Epithelial cell of prostate (primary cell): Measurements from ENCODE around the gene NANOGP8.
A peak's percentile ranks its signal among the peaks of the same experiment; 100 is the strongest.
"Not testable (repeated sequence)": the region's sequence is repeated elsewhere in the genome, so short reads cannot be mapped to it uniquely, and the experiment has no call there.

Experiments
- DNase-seq: peaks from one replicate; pipeline ENCODE4 v3.0.0-alpha.2; 2011; ENCODE audit warnings: low read depth, low spot score
- H3K27ac ChIP-seq: fragments of 450-650 bp; 2 replicates; pipeline ENCODE4 v1.5.1; 2017; ENCODE audit warnings: mild to moderate bottlenecking

NANOGP8 gene, protein sequence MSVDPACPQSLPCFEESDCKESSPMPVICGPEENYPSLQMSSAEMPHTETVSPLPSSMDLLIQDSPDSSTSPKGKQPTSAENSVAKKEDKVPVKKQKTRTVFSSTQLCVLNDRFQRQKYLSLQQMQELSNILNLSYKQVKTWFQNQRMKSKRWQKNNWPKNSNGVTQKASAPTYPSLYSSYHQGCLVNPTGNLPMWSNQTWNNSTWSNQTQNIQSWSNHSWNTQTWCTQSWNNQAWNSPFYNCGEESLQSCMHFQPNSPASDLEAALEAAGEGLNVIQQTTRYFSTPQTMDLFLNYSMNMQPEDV

DNA sequence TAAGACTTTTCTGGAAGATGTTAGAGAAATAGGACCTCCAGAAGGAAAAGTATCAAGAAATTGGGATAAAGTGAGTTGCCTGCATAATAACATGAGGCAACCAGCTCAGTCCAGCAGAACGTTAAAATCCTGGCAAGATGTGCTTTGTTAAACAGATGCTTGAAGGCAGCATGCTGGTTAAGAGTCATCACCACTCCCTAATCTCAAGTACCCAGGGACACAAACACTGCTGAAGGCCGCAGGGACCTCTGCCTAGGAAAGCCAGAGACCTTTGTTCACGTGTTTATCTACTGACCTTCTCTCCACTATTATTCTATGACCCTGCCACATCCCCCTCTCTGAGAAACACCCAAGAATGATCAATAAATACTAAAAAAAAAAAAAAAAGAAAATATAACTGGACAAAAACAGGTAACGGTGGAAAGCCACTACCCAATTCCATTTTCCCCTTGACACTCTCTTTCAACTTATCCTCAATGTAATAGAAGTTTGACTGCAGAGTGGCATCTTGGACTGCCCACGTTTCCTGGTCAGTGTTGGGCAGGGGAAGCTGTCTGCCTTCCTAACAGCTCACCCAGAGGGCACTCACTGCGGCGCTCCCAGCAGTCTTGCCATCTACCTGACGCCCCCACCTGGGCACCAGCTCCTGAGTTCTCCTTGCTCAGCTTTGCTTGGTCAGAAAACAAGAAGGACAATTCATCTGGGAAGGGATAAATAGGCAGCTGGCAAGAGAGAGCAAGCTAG lies at the start of gene NANOGP8:
Gene NANOGP8, minus strand, starts transcription at position 120 of the 744 bp plus-strand sequence. CDS start 185 bp downstream, outside the sequence.
- not testable (repeated sequence) for H3K27ac ChIP-seq, DNase-seq

DNA sequence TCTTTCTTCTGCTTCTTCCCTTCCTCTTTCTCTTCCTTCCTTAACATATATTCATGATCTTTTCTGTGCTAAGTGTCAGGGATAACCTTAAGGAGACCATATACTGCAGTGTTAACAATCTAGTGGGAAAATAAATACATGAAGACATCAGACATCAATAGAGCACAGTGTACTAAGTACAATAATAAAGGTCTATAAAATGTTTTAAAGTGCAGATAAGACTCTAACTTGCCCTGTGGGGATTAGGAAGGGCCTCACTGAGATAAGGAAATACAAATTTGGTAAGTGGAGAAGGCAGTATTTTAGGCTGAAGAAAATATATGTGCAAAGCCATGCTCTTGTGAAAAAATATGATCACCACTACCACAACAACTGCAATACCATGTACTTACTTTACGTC lies 49.2 kb upstream of the NANOGP8 start:
- no peak for DNase-seq

DNA sequence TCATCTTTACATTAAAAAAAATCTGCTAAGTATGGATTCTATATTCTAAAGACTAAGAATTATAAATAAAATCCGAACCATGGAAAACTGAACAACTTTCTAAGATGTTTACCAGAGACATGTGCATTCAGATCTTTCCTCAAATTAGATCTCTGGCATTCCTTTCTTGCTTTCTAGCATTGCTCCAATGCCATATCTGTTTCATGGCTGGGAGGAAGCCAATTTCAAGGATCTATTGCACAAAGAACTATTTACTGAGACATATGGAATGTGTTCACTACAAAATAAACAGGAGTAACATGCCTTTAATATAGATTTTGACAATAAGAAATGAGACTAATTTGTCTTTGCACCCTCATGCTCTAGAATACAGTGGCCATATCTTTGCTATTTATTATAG lies 45.1 kb upstream of the NANOGP8 start:
- DNase-seq: no peak
- no peak overlapping the region for H3K27ac ChIP-seq

More for the DNA sequence above, 49.2 kb upstream of the NANOGP8 start:
- no peak overlapping the region for H3K27ac ChIP-seq

DNA sequence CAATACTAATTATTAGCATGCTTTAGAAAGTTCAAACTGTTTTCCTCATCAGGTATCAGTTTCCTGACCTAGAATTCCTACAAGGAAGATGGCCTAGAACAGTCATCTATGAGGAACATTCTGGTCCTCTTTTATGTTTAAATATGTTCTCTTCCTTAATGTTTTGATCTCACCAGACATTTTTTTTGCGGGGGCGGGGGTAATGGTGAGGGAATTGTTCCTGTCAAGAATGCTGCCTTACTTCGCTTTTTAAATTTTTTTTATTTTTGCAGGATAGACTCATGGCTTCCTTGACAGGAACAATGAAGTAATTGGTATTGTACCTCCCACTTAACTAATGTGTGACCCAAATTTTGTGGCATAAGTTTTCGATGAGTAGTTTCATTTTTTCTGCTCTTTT lies 44.3 kb upstream of the NANOGP8 start:
- H3K27ac ChIP-seq: no peak overlapping the region
- DNase-seq: no peak

DNA sequence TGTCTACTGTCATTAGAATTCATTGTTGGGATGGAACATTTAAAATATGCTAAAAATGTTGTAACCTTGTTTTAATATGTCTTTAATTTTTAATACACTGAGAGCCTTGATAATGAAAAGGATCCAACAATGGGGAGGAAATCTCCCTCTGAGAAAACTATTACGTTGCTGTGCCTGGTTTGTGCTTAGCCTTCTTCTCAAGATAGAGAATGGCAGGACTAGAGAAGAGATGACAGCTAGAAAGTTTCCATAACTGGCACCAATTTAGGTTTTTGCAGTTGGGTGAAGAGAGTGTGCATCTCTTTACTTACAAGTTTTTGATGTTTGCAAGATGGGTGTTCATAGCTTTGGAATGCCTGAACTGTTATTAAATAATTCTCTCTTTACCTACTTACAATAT lies 42.6 kb upstream of the NANOGP8 start:
- no peak for DNase-seq
- no peak overlapping the region for H3K27ac ChIP-seq

DNA sequence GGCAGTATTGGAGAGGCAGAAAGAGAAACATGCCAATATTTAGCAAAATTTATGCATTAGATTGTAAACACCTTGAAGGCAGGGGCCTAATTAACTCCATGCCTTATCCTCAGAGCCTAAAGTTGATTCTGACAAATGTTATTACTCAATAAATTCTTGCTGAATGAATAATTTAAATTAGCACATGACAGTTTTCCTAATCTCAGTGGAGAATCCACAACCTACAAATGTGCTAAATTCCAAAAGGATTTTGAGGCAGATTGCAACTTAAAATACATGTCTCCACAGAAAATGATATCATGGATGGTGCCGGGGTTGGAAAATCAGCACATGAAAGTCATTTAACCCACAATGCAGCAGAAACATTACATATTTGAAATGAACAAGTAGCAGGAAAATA lies 41.1 kb upstream of the NANOGP8 start:
- DNase-seq: no peak
- H3K27ac ChIP-seq: no peak overlapping the region

DNA sequence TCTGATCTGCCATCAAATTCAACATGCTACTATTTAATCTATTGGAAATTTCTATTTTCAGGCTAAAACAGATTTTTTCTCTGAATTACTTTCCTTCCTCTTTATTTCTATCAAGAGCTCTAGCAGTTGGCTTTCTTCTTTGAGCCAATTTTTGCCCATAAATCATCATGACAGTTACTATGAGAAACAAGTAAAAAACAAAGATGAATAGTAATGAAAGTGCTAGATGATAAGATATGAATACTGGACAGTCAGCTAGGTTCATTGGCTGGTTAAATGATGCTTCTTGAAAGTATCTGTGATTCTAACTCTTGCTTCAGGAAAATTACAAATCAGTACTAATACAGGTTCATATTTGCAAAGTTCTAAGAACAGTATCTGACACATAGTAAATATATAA lies 38.6 kb upstream of the NANOGP8 start:
- no peak for DNase-seq

DNA sequence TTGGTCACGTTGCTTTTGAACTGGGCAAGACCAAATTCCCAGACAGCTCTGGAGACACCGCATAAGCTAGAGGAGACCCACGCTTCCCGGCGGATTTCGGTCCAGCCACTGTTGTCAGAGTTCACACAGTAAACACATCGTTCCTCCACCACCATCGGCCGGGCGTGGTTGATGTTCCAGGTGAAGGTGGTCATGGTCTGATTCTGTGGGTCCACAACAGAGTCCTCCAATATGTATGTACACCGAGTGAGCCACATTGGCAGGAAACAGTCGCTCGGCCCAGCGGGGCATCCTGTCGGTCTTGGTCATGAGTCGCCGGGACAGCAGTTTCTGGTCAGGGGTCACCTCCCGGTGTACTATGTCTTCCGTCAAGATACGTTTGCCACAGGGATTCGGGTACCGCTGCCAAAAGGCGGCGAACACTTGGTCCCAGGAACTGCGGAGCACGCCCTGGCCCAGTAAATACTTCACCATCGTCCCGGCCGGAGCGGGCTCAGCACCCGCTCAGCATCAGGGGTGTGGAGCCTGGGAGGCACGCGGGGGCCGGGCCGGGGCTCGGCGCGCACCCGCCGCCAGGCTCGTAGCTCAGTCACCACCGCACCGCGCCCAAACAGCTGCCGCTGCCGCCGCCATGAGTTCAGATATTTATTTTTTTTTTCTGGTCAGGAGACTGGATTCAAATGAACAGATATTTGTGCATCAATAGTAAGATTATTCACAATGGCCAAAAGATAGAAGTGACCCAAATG lies 36.7 kb upstream of the NANOGP8 start:
- no peak for DNase-seq
- H3K27ac ChIP-seq: no peak overlapping the region

More for the DNA sequence above, 38.6 kb upstream of the NANOGP8 start:
- H3K27ac ChIP-seq: no peak overlapping the region

DNA sequence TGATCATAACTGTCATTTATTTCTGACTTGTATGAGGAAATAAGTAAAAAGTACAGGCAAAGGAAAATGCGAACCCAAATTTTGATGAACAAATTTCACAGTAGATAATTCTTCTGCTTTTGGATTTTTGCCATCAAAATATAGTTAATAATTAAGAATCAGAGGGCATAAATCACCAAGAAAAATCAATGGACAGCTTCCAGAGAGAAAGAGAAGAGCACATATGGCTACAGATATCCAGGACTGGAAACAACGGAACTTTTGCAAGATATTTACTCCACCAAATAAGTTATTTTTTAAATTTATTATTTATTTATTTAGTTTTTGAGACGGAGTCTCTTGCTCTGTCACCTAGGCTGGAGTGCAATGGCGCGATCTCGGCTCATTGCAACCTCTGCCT lies 35.1 kb upstream of the NANOGP8 start:
- DNase-seq: no peak
- H3K27ac ChIP-seq: no peak overlapping the region

DNA sequence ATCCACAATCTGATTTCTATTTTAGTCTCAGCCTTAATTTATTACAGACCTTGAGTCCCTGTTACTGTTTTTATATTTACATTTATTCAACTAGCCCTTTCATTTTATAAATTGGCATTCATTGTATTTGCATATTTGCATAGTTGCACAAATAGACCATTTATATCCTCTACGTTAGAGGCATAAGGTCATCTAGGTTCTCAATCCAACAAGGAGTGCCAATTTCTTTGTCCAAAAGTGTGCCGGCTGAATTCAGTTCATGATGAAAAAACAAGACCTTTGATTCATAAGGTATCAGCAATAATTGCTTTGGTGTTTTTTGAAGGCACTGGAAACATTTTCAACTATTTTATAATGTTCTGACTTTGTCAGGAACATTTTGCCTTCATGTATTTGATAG lies 33.9 kb upstream of the NANOGP8 start:
- no peak for DNase-seq
- H3K27ac ChIP-seq: no peak overlapping the region

DNA sequence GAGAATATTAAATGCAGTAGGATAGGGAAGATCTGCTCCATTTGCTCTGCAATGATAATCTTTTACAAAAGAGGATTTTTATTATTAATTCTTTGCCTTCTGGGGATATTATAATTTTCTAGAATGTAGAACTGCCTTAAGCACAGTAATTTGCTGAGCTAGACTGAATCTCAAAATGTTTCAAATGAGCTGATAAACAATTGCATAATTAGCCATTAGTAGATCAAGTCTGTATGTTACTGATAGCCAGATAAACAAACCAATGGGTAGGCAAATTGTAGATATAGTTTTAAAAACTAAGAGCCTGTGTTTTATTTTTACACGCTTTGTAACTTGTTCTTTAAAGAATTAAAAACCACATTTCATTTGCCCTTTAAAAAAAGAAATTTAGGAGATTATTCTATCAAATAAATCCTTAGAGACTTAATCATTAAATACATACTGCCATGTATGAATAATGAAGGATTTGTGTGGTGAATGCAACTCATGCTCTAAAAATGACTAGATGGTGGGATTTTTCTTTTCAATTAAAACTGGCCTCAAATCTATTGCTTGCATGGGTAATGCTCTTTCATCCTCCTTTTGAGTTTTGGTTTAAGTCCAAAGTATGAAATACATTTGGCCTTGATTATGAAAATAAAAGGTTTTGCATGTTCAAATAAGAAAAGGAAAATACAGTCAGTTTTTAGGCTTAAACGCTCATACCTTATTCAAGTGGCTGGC lies 32.6 kb upstream of the NANOGP8 start:
- no peak overlapping the region for H3K27ac ChIP-seq
- DNase-seq: no peak

DNA sequence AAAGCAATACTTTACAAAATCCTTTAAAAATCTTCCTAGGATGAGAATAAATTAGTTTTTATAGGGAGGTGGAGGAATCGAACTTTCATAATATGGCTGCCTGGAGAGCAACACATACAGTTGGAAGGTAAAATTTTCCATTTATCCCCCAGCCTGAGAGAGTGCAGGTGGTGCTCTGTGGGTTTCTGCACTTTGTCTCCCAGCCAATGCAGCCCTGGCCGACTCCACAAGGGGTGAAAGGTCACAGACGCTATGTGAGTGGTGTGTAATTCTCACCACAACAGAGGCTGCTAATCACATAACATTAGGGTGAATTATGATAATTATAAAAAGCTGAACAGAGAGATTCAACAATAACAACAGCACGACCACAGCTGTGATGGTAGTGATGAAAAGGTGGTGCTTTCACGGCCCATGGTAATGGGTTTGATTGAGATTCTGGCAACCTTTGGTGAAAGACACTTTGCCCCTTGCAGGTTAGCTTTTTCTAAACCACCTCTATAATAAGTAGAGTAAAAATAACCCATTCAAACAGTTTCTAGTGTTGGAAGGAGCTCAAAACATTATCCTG lies 30.1 kb upstream of the NANOGP8 start:
- no peak overlapping the region for H3K27ac ChIP-seq
- no peak for DNase-seq

DNA sequence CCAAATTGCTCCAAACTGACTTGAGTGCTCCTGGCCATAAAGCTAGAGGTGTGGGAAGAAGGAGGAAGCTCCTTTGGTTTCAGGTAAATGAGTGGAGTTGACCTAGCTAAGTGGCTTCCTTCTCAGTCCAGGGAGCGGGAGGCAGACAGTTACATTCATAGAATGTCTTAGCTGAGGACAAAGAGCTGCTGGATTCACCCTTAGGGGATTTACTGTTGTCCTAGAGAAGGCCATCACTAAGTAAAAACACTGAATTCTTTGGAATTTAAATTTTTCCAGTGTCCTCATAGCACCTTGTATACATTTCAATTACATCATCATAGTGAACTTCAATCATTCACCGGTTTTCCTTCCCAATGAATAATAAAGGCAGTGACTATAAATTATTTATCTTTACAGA lies 27.3 kb upstream of the NANOGP8 start:
- H3K27ac ChIP-seq: no peak overlapping the region
- no peak for DNase-seq

DNA sequence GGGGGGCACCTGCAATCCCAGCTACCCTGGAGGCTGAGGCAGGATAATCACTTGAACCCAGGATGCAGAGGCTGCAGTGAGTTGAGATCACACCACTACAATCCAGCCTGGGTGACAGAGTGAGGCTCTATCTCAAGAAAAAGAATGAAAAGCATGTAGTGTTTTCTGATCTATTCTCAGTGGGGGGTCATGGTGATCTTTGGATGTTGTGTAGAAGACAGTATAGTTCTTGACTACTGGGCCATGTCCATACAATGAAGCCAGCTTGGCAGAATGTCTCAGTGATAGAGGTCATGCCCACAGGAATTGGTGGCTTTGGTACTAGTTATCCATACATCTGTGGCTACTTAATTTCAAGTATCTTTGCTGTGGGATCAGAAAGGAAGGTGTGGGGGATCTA lies 26.8 kb upstream of the NANOGP8 start:
- no peak overlapping the region for H3K27ac ChIP-seq
- no peak for DNase-seq

DNA sequence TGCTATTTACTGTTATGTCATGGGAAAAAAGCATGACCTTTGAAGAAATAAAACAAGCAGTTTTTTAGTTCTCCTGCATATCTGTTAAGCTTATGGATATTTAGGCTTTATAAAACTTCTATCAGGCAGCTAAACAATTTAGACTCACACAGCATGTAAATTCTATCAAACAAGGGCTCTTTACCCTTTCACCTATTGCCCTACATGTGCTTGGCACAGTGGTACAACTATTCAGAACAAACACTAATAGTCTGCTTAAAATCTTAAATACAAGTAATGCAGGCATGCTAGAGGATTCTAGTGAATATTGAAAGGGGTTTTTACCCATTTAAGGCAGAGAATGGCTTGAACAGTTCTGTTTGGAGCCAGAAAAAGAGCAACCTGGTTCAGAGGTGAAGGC lies 23.4 kb upstream of the NANOGP8 start:
- DNase-seq: no peak
- no peak overlapping the region for H3K27ac ChIP-seq

DNA sequence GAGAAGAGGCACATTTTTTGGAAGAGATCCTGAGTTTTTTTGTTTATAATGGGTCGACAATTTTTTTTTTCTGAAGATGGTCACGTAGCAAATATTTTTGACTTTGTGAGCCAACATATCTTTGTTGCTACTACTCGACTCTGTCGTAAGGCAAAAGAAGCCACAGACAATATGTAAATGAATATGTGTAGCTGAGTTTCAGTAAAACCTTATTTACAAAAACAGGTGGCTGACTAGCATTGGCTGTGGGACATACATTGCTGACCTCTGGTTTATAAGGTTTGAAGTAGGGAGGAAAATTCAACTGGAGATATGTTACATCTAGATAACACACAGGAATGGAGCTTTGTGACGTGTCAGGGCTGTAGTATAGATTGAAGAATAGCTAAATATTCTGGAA lies 22.5 kb upstream of the NANOGP8 start:
- no peak for DNase-seq
- H3K27ac ChIP-seq: no peak overlapping the region

DNA sequence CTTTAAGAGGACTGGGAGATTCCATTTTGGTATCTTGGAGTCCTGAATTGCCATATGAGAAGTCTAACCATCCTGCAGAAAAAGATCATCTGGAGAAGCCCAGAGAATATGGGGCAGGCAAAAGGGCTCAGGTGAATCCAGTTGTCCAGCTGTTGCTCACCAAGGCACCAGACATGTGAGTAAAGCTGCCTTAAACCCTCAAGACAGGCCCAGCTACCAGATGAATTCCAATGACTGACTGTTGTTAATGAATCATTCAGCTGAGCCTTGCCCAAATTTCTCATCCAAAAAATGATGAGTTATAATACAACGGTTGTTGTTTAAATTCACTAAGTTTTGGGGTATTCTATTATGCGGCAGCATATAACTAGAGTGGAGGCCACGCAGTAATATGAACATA lies 22.0 kb upstream of the NANOGP8 start:
- no peak overlapping the region for H3K27ac ChIP-seq

DNA sequence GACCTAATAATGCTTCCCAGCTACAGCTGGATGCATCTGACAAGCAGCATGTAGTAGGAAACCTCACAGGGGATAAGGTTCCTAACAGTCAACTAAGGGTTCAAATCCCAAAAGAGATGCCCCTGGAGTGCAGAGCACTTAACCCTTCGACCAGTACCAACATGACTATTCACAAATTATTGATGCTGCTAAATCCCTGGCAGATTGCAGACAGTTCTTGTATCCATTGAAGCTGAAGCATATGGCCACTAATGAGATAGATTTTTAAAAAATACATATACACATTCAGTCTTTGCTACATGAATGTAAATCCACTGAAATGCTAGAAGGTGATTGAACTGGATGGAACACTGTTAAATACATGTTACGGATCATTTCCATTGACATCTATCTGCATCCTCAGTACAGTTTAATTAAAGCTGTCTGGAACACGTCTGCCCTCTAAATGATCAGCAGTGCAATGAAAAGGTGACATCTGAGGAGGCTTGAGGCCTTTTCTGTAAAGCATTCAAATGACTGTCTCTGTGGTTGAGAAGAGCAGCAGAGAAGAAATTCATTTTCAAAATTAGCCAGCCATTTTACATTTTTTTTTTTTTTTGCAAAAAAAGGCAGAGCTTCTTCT lies 19.5 kb upstream of the NANOGP8 start:
- DNase-seq: no peak

More for the DNA sequence above, 22.0 kb upstream of the NANOGP8 start:
- DNase-seq: peak; percentile 10

DNA sequence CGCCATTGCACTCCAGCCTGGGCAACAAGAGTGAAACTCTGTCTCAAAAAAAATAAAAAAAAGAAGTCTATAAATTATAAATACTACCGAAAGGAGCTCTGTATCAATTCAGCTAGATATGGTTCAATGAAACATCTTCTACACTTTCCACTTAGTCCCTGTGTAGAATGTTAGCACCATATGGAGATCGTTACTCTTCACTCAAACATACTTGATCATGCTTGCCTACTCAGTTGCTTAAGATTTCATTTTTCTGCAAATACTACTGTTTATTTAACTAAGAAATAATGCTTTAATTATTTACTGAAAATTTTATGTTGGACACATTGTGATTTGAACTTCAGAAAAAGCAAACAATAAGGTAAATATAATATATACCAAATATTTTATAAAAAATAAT lies 17.1 kb upstream of the NANOGP8 start:
- no peak for DNase-seq
- no peak overlapping the region for H3K27ac ChIP-seq

More for the DNA sequence above, 19.5 kb upstream of the NANOGP8 start:
- H3K27ac ChIP-seq: no peak overlapping the region

DNA sequence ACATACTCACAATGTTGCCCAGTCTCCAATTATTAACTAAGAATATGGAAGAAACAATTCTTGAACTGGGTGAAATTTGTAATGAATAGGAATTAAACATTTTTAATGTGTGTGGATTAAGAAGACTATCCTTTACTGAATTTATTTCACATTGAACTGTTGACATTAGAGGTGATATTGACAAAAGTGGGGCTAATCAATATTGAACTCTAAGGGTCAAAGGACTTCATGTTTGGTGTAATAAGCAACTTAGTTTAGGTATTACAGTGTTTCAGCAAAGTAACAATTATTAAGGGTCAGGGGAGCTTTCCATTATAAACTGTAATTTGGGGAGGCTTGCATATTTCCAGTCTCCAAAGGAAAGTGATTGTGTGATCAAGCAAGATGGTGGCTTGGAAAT lies 16.2 kb upstream of the NANOGP8 start:
- no peak overlapping the region for H3K27ac ChIP-seq
- DNase-seq: no peak
